Gastroesophageal sphincter (tissue), 4 donors: ENCODE measurements around the gene KIF16B. TPM values are rescaled to one million over a fixed set of nuclear protein-coding genes. Genes with fewer than 3 reads are reported as not detected.

Experiments
- ATAC-seq: fragments of 150-250 bp; one replicate; pipeline ENCODE4 v1.9.1; 2016; ENCODE audit warnings: mild to moderate bottlenecking, moderate library complexity
- H3K27ac ChIP-seq, 4 donors: fragments of 200-600 bp; sonication (generic) in 3 of 4; 1 replicate in 3 of 4; 2 replicates in 1 of 4; pipeline ENCODE4 v1.5.1; 2016 to 2019
- H3K27me3 ChIP-seq: fragments of 200-600 bp; sonication (generic); one replicate; pipeline ENCODE4 v1.5.1; 2019
- H3K36me3 ChIP-seq, 2 donors: fragments of 200-600 bp; sonication (generic); one replicate each; pipeline ENCODE4 v1.5.1; 2019; ENCODE audit warnings: control low read depth in 1 of 2
- H3K4me1 ChIP-seq, 3 donors: fragments of 200-600 bp; sonication (generic); 1 replicate in 2 of 3; 2 replicates in 1 of 3; pipeline ENCODE4 v1.5.1; 2016 to 2019; ENCODE audit warnings: control low read depth in 2 of 3
- H3K4me3 ChIP-seq, 2 donors: fragments of 200-600 bp; sonication (generic); one replicate each; pipeline ENCODE4 v1.5.1; 2019; ENCODE audit warnings: mild to moderate bottlenecking in 1 of 2, moderate library complexity in 1 of 2
- H3K9me3 ChIP-seq, 3 donors: fragments of 200-600 bp; sonication (generic); one replicate each; pipeline ENCODE4 v1.5.1; 2017 to 2019; ENCODE audit warnings: control low read depth in 2 of 3
- EP300 ChIP-seq: sonication (generic); formaldehyde crosslinking; IDR thresholded peaks from one replicate; pipeline ENCODE4 v1.6.1; 2017; ENCODE audit warnings: antibody characterized with exemption, mild to moderate bottlenecking
- POLR2A ChIP-seq, 2 donors: fragments of 450-650 bp; IDR thresholded peaks; one replicate each; pipeline ENCODE4 v1.6.1; 2017; ENCODE audit warnings: antibody characterized with exemption in 2 of 2, mild to moderate bottlenecking in 2 of 2, moderate library complexity in 1 of 2
- POLR2AphosphoS5 ChIP-seq: sonication (generic); formaldehyde crosslinking; IDR thresholded peaks from one replicate; pipeline ENCODE4 v1.6.1; 2017; ENCODE audit warnings: antibody characterized with exemption
- WGBS, 2 donors: methylation state at CpG; one replicate each; pipeline ENCODE4 v1.1.5; 2018; ENCODE audit warnings: low coverage in 1 of 2; 5-methylcytosine and 5-hydroxymethylcytosine counted together
- total RNA-seq, 4 donors: library from RNA; depleted of rRNA; stranded (reverse); fragments of >200 nt; gene quantifications; one replicate each; pipeline ENCODE4 v1.1.0, GENCODE V29; 2016
- TF ChIP-seq, protein P1 (sequence below), 4 experiments: fragments of 200-600 bp in 2 of 4; fragments of 450-650 bp in 2 of 4; sonication (generic) in 1 of 4; IDR thresholded peaks; one replicate each; pipeline ENCODE4 v1.5.1; 2017 to 2019; ENCODE audit warnings: antibody characterized with exemption in 4 of 4, mild to moderate bottlenecking in 2 of 4, moderate library complexity in 2 of 4

The KIF16B gene
- total RNA-seq, 4 donors from 2014 or later, result 15.9 to 26.6 (median 22.2) TPM

DNA sequence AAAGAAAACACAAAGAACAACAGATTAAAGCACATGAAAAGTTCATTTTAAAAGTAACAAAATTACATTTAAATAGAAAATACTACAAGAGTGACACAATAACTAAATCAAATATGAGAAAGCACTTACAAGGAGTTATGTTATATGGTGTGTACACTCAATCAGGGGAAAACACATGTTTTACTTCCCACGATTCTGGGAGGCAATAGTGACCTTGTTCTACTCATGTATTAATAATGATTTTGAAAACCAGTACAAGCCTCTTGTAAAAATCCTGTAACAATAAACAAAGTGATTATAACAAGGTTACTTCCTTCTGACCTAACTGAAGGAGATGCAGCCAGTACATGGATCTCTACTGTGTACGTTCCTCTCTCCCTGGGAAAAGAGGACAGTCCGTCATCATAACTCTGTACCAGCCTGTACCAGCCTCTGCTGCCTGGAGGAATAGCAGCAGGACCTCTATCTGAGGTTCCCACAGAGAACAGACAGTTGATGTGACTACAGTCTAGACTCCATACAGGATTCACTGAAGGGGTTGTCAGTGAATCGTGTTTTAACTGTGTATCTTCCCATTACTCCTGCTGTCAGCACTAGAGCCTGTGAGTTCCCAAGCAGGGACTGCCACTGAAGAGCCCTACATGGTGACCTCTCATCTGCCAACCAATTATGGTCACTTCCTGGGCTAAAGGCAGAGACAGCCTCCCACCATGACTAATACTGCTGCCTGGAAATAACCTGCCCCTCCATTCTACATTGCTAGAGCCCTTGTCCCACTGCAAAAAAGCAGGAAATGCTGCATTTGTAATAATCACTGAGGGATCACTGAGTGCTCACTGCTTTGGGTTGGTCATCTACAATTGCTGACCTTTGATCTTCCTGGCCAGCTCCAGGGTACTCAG is 149.7 kb downstream of the KIF16B start:
- Histone ChIP-seq H3K36me3 (peaks cover 0 to 72% of the 10 kb centered on the region in 2 donors), H3K27ac (no peak overlapping the region), H3K4me1 (no peaks in the 10 kb centered on the region), H3K27me3 (no peaks in the 10 kb centered on the region), H3K4me3 (no peak overlapping the region), H3K9me3 (peaks cover 0 to 4% (median 0%) of the 10 kb centered on the region in 3 donors)
- 80 to 92% methylated on average over 2 to 3 of the region's 4 CpGs for WGBS, 2 donors
- ATAC-seq, result no peak
- TF ChIP-seq EP300 (no peak), POLR2AphosphoS5 (no peak), POLR2A (IDR thresholded peaks at IDR 0.05) (no peak)
- TF ChIP-seq, protein P1, sequence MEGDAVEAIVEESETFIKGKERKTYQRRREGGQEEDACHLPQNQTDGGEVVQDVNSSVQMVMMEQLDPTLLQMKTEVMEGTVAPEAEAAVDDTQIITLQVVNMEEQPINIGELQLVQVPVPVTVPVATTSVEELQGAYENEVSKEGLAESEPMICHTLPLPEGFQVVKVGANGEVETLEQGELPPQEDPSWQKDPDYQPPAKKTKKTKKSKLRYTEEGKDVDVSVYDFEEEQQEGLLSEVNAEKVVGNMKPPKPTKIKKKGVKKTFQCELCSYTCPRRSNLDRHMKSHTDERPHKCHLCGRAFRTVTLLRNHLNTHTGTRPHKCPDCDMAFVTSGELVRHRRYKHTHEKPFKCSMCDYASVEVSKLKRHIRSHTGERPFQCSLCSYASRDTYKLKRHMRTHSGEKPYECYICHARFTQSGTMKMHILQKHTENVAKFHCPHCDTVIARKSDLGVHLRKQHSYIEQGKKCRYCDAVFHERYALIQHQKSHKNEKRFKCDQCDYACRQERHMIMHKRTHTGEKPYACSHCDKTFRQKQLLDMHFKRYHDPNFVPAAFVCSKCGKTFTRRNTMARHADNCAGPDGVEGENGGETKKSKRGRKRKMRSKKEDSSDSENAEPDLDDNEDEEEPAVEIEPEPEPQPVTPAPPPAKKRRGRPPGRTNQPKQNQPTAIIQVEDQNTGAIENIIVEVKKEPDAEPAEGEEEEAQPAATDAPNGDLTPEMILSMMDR (IDR thresholded peaks at IDR 0.05), result no peak

DNA sequence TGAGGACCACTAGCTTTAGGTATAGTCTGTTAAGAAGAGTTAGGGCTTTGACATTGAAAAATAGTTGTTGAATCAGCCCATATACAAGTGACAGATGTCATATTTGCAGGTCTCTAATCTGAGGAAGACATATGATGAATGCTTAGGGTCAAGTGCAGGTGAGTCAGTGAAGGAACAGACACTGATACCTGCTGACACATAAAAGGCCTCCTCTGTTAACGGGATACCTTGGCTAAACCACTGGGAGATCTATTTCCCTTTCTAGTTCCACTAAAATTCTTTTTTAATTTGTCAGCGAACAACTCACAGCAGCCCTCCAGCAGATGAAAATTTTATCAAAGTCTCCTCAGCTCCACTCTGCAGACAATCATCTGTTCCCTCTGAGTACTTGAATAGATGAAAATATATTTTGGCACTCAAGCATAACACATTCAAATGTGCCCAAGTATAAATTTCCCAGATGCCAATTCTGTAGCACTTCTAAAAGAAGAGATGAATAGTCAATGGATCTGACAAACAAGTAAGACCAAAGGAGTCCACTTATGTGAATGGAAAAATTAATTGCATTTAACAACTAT is 154.0 kb downstream of the KIF16B start:
- no peak overlapping the region for H3K4me3 ChIP-seq
- WGBS, 2 donors, result 85 to 89% methylated on average over 2 of the region's 2 CpGs
- no peaks in the 10 kb centered on the region for H3K27me3 ChIP-seq
- H3K9me3 ChIP-seq, result peaks cover 0 to 4% (median 0%) of the 10 kb centered on the region in 3 donors
- TF ChIP-seq POLR2A (IDR thresholded peaks at IDR 0.05), result no peak
- TF ChIP-seq, protein P1 (IDR thresholded peaks at IDR 0.05), result no peak
- no peak for TF ChIP-seq POLR2AphosphoS5
- TF ChIP-seq EP300, result no peak
- no peaks in the 10 kb centered on the region for H3K4me1 ChIP-seq
- no peak overlapping the region for H3K27ac ChIP-seq
- ATAC-seq, result no peak
- H3K36me3 ChIP-seq, result peaks cover 0 to 56% of the 10 kb centered on the region in 2 donors

DNA sequence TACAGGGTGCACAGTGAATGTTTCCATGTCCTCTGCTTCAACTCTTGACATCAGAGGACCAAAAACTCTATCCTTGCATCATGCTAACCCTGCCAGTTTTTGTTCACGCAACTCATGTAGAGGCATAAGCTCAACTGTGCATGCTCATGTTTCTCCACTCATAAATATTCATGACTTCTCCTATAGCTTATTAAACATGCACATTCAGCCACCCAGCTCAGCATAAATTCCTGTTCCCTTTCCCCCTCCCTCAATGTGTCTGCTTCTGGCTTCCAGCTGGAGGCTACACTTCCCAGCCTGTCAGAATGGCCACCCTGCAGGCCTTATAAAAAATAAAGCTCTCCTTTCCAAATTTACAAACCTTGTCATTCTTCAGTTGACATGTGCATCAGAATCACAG is 154.6 kb downstream of the KIF16B start:
- peaks cover 0 to 50% of the 10 kb centered on the region in 2 donors for H3K36me3 ChIP-seq
- H3K4me1 ChIP-seq, result no peaks in the 10 kb centered on the region
- ATAC-seq, result no peak
- no peaks in the 10 kb centered on the region for H3K27me3 ChIP-seq
- no peak overlapping the region for H3K4me3 ChIP-seq
- H3K27ac ChIP-seq, result no peak overlapping the region
- TF ChIP-seq, protein P1 (IDR thresholded peaks at IDR 0.05), result no peak
- 100% methylated on average over 1 of the region's 1 CpG for WGBS, 2 donors
- H3K9me3 ChIP-seq, result peaks cover 0 to 3% (median 0%) of the 10 kb centered on the region in 3 donors

DNA sequence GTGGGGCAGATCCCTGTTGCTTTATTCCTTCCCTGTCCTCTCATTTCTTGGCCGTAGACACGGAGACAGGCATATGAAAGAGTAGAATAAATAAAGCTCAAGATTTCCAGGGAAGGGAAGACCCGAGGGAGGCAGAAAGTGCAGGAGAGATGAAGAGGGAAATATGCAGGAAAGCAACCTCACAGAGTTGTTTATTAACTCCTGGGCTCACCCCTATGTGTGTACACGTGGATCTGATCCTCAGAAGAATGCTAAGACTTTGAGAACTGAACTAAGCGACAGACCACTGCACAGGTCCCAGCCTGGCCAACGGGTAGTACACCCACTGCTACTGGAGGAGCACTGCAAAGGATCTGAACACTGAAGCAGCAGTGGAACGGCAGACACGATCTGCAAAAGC is 156.2 kb downstream of the KIF16B start:
- H3K4me3 ChIP-seq, result no peak overlapping the region
- WGBS, 2 donors, result 81 to 84% methylated on average over 6 of the region's 8 CpGs
- H3K9me3 ChIP-seq, result peaks cover 0 to 6% (median 0%) of the 10 kb centered on the region in 3 donors
- no peak overlapping the region for H3K27ac ChIP-seq
- ATAC-seq, result no peak
- peaks cover 0 to 42% of the 10 kb centered on the region in 2 donors for H3K36me3 ChIP-seq
- H3K4me1 ChIP-seq, result no peaks in the 10 kb centered on the region
- no peaks in the 10 kb centered on the region for H3K27me3 ChIP-seq
- TF ChIP-seq POLR2AphosphoS5 (no peak), POLR2A (IDR thresholded peaks at IDR 0.05) (no peak), EP300 (no peak)
- TF ChIP-seq, protein P1 (IDR thresholded peaks at IDR 0.05), result no peak
